Transverse colon (tissue), 4 donors: Measurements from ENCODE around the gene BMP2K. TPM values are rescaled to one million over a fixed set of nuclear protein-coding genes. Genes with fewer than 3 reads are reported as not detected.

Experiments used
- DNase-seq: peaks from one replicate; pipeline ENCODE4 v3.0.0-alpha.2; 2019
- H3K27ac ChIP-seq, 4 donors: fragments of 200-600 bp; sonication (generic); 2 replicates each; pipeline ENCODE4 v1.5.1; 2016 to 2018; ENCODE audit warnings: inconsistent platforms in 4 of 4
- H3K27me3 ChIP-seq: fragments of 200-600 bp; sonication (generic); 2 replicates; pipeline ENCODE4 v1.5.1; 2017; ENCODE audit warnings: inconsistent platforms
- H3K36me3 ChIP-seq, 4 donors: fragments of 200-600 bp; sonication (generic); 2 replicates each; pipeline ENCODE4 v1.5.1; 2017 to 2019; ENCODE audit warnings: inconsistent platforms in 4 of 4
- H3K4me1 ChIP-seq, 4 donors: fragments of 200-600 bp; sonication (generic); 2 replicates each; pipeline ENCODE4 v1.5.1; 2017 to 2020; ENCODE audit warnings: inconsistent platforms in 4 of 4
- H3K4me3 ChIP-seq, 4 donors: fragments of 200-600 bp; sonication (generic); 1 replicate in 1 of 4; 2 replicates in 3 of 4; pipeline versions ENCODE4 v1.5.1 to v1.6.1; 2017 to 2019; ENCODE audit warnings: inconsistent platforms in 4 of 4
- H3K9me3 ChIP-seq, 2 donors: fragments of 200-600 bp; sonication (generic); 2 replicates each; pipeline ENCODE4 v1.5.1; 2017 to 2019; ENCODE audit warnings: inconsistent platforms in 2 of 2
- CTCF ChIP-seq, 5 experiments: fragments of 200-600 bp in 3 of 5; fragments of 450-650 bp in 2 of 5; sonication (generic) in 3 of 5; IDR thresholded peaks; 1 replicate in 2 of 5; 2 replicates in 3 of 5; pipeline ENCODE4 v1.5.1; 2016 to 2017; ENCODE audit warnings: antibody characterized with exemption in 5 of 5, inconsistent platforms in 3 of 5, mild to moderate bottlenecking in 2 of 5, moderate library complexity in 1 of 5
- EP300 ChIP-seq: sonication (generic); formaldehyde crosslinking; IDR thresholded peaks from one replicate; pipeline ENCODE4 v1.6.1; 2017; ENCODE audit warnings: antibody characterized with exemption, low read depth
- POLR2A ChIP-seq: fragments of 450-650 bp; IDR thresholded peaks from one replicate; pipeline ENCODE4 v1.6.1; 2016; ENCODE audit warnings: antibody characterized with exemption, mild to moderate bottlenecking, moderate library complexity
- POLR2AphosphoS5 ChIP-seq, 3 donors: sonication (generic); formaldehyde crosslinking; IDR thresholded peaks; one replicate each; pipeline ENCODE4 v1.6.1; 2016; ENCODE audit warnings: antibody characterized with exemption in 3 of 3
- WGBS, 2 donors: methylation state at CpG; one replicate each; pipeline ENCODE4 v1.1.5; 2018; ENCODE audit warnings: low coverage in 1 of 2; 5-methylcytosine and 5-hydroxymethylcytosine counted together
- in situ Hi-C, 4 donors: fragments of 200-750 bp; cut with MboI; loops; one replicate each; pipeline versions ENCODE4 v1.15.0 to v1.15.1; 2017; ENCODE audit warnings: low sequenced_read_pairs in 3 of 4, low pct_ligation_motif_present in 1 of 4, low pct_unique_long_range_greater_than_20kb in 1 of 4
- intact Hi-C: fragments of 100-400 bp; cut with DNase I; formaldehyde crosslinking; loops from one replicate; pipeline ENCODE4 v1.15.1; 2023; ENCODE audit warnings: low total_unique reads
- total RNA-seq, 4 donors: library from RNA; depleted of rRNA; stranded (reverse); fragments of >200 nt; gene quantifications; one replicate each; pipeline ENCODE4 v1.1.0, GENCODE V29; 2016

The BMP2K gene
- total RNA-seq, 4 donors from 2014 or later = 12.3 to 147 (median 71.2) TPM

GRCh38 chr4:78878031-78878430, 101.9 kb downstream of the BMP2K start:
- intact Hi-C loops (no loop called here), in situ Hi-C loops (no loop called here)
- H3K36me3 ChIP-seq = peaks cover 0 to 20% (median under 1%) of the 10 kb centered on the region in 4 donors

GRCh38 chr4:78880874-78881492, 104.8 kb downstream of the BMP2K start:
- Histone ChIP-seq H3K4me1 (no peaks in the 10 kb centered on the region), H3K4me3 (no peak overlapping the region), H3K27me3 (no peaks in the 10 kb centered on the region), H3K9me3 (no peaks in the 10 kb centered on the region), H3K27ac (no peak overlapping the region), H3K36me3 (peaks cover 0 to 8% (median 0%) of the 10 kb centered on the region in 4 donors)
- TF ChIP-seq POLR2AphosphoS5 (IDR thresholded peaks at IDR 0.05) (no peak), EP300 (no peak), POLR2A (no peak), CTCF (IDR thresholded peaks at IDR 0.05) (no peak)
- no peak for DNase-seq
- in situ Hi-C loops (no loop called here), intact Hi-C loops (no loop called here)

More at GRCh38 chr4:78878031-78878430, 101.9 kb downstream of the BMP2K start:
- no peak for TF ChIP-seq POLR2A
- no peak for TF ChIP-seq POLR2AphosphoS5 (IDR thresholded peaks at IDR 0.05)
- no peak for TF ChIP-seq EP300
- TF ChIP-seq CTCF (IDR thresholded peaks at IDR 0.05) = no peak
- H3K4me1 ChIP-seq = no peaks in the 10 kb centered on the region
- WGBS, 2 donors = 98 to 100% methylated on average over 1 of the region's 1 CpG
- H3K9me3 ChIP-seq = no peaks in the 10 kb centered on the region
- no peak overlapping the region for H3K4me3 ChIP-seq
- DNase-seq = no peak
- H3K27me3 ChIP-seq = no peaks in the 10 kb centered on the region
- H3K27ac ChIP-seq = no peak overlapping the region

- no peak overlapping the region for H3K4me3 ChIP-seq
- H3K9me3 ChIP-seq = no peaks in the 10 kb centered on the region
- H3K27ac ChIP-seq = no peak overlapping the region
- no peak for DNase-seq
- intact Hi-C loops (no loop called here), in situ Hi-C loops (no loop called here)
- H3K4me1 ChIP-seq = no peaks in the 10 kb centered on the region
- TF ChIP-seq CTCF (IDR thresholded peaks at IDR 0.05) = no peak
- TF ChIP-seq POLR2A = no peak
- no peak for TF ChIP-seq POLR2AphosphoS5 (IDR thresholded peaks at IDR 0.05)
- no peak for TF ChIP-seq EP300
- no peaks in the 10 kb centered on the region for H3K27me3 ChIP-seq
- H3K36me3 ChIP-seq = peaks cover 0 to 10% (median 0%) of the 10 kb centered on the region in 4 donors
Observed at GRCh38 chr4:78885598-78885997, 109.4 kb downstream of the BMP2K start.

- Histone ChIP-seq H3K36me3 (peaks cover 0 to 15% (median 6%) of the 10 kb centered on the region in 4 donors), H3K4me3 (no peak overlapping the region), H3K4me1 (no peaks in the 10 kb centered on the region), H3K27me3 (no peaks in the 10 kb centered on the region), H3K27ac (no peak overlapping the region), H3K9me3 (no peaks in the 10 kb centered on the region)
- no peak for TF ChIP-seq CTCF (IDR thresholded peaks at IDR 0.05)
- TF ChIP-seq EP300 = no peak
- TF ChIP-seq POLR2AphosphoS5 (IDR thresholded peaks at IDR 0.05) = no peak
- no peak for TF ChIP-seq POLR2A
- intact Hi-C loops (no loop called here), in situ Hi-C loops (no loop called here)
- no peak for DNase-seq
Observed at GRCh38 chr4:78889955-78890354, 113.8 kb downstream of the BMP2K start.
